Prostate gland (tissue), 2 donors: ENCODE data around the gene RPTOR. TPM values are rescaled to one million over a fixed set of nuclear protein-coding genes. Genes with fewer than 3 reads are reported as not detected.

Experiments
- DNase-seq: peaks from one replicate; pipeline ENCODE4 v3.0.0-alpha.2; 2019; ENCODE audit warnings: low spot score
- H3K27ac ChIP-seq, 2 donors: fragments of 200-600 bp; sonication (generic); 2 replicates each; pipeline ENCODE4 v1.5.1; 2017 to 2019
- H3K27me3 ChIP-seq: fragments of 200-600 bp; sonication (generic); replicated peaks from 2 replicates; pipeline ENCODE4 v1.5.1; 2019; ENCODE audit not compliant: insufficient read depth
- H3K36me3 ChIP-seq, 2 donors: fragments of 200-600 bp; sonication (generic); 1 replicate in 1 of 2; 2 replicates in 1 of 2; pipeline versions ENCODE4 v1.5.1 to v1.8.1; 2017 to 2019
- H3K4me1 ChIP-seq: fragments of 200-600 bp; sonication (generic); replicated peaks from 2 replicates; pipeline ENCODE4 v1.5.1; 2019
- H3K4me3 ChIP-seq, 2 donors: fragments of 200-600 bp; sonication (generic); 2 replicates each; pipeline ENCODE4 v1.5.1; 2017 to 2019
- H3K9me3 ChIP-seq: fragments of 200-600 bp; sonication (generic); 2 replicates; pipeline ENCODE4 v1.5.1; 2017
- CTCF ChIP-seq, 4 experiments: fragments of 200-600 bp in 2 of 4; fragments of 450-650 bp in 2 of 4; sonication (generic) in 2 of 4; IDR thresholded peaks; 1 replicate in 3 of 4; 2 replicates in 1 of 4; pipeline ENCODE4 v1.5.1; 2016 to 2019; ENCODE audit warnings: antibody characterized with exemption in 4 of 4, mild to moderate bottlenecking in 2 of 4, moderate library complexity in 2 of 4
- POLR2A ChIP-seq: fragments of 450-650 bp; IDR thresholded peaks from one replicate; pipeline ENCODE4 v1.6.1; 2016; ENCODE audit warnings: antibody characterized with exemption, mild to moderate bottlenecking
- POLR2AphosphoS5 ChIP-seq: sonication (generic); formaldehyde crosslinking; IDR thresholded peaks from one replicate; pipeline ENCODE4 v1.6.1; 2017; ENCODE audit warnings: antibody characterized with exemption
- WGBS: methylation state at CpG from one replicate; pipeline ENCODE4 v1.1.5; 2018; 5-methylcytosine and 5-hydroxymethylcytosine counted together
- intact Hi-C: fragments of 100-400 bp; cut with DNase I; formaldehyde crosslinking; loops from one replicate; pipeline ENCODE4 v1.14.2; 2022
- total RNA-seq, 2 donors: library from RNA; depleted of rRNA; stranded (reverse); fragments of >200 nt; gene quantifications; one replicate each; pipeline ENCODE4 v1.1.0, GENCODE V29; 2016

RPTOR gene
- total RNA-seq, 2 donors from 2014 or later = 30.3 to 62.5 TPM

- Histone ChIP-seq H3K36me3 (no peaks in the 10 kb centered on the region), H3K4me3 (no peak overlapping the region), H3K9me3 (no peaks in the 10 kb centered on the region), H3K4me1 (peaks cover 6% of the 10 kb centered on the region), H3K27me3 (peaks cover 10% of the 10 kb centered on the region), H3K27ac (no peak overlapping the region)
- intact Hi-C loops = loop anchor here (2.0 to 5.0 kb wide), 2 partner anchors 104 to 494 kb away; partner anchors contain the start of gene NPTX1
- DNase-seq = no peak
- WGBS = 61% methylated on average over 26 of the region's 26 CpGs
- no peak for TF ChIP-seq CTCF (IDR thresholded peaks at IDR 0.05)
- TF ChIP-seq POLR2A = no peak
- TF ChIP-seq POLR2AphosphoS5 = no peak
These were observed 426.4 kb downstream of the RPTOR start for GRCh38 chr17:80970762-80971703.

- peaks cover 10% of the 10 kb centered on the region for H3K27me3 ChIP-seq
- peaks cover 6% of the 10 kb centered on the region for H3K4me1 ChIP-seq
- H3K36me3 ChIP-seq = no peaks in the 10 kb centered on the region
- no peak overlapping the region for H3K4me3 ChIP-seq
- intact Hi-C loops = loop anchor here (2.0 to 5.0 kb wide), 2 partner anchors 105 to 495 kb away; partner anchors contain the start of gene NPTX1
- TF ChIP-seq POLR2A (no peak), POLR2AphosphoS5 (no peak), CTCF (IDR thresholded peaks at IDR 0.05) (no peak)
- WGBS = 77% methylated on average over 11 of the region's 13 CpGs
- no peaks in the 10 kb centered on the region for H3K9me3 ChIP-seq
- no peak overlapping the region for H3K27ac ChIP-seq
- no peak for DNase-seq
These were observed 427.2 kb downstream of the RPTOR start for GRCh38 chr17:80971704-80972304.

GRCh38 chr17:80976701-80977100, 432.1 kb downstream of the RPTOR start:
- intact Hi-C loops = no loop called here
- H3K36me3 ChIP-seq = no peaks in the 10 kb centered on the region
- H3K9me3 ChIP-seq = no peaks in the 10 kb centered on the region
- no peak for TF ChIP-seq POLR2A
- TF ChIP-seq POLR2AphosphoS5 = no peak
- WGBS = 87% methylated on average over 3 of the region's 3 CpGs
- H3K27me3 ChIP-seq = peaks cover 7% of the 10 kb centered on the region
- no peak for DNase-seq
- H3K4me1 ChIP-seq = peaks cover 5% of the 10 kb centered on the region
- no peak overlapping the region for H3K27ac ChIP-seq
- no peak overlapping the region for H3K4me3 ChIP-seq

GRCh38 chr17:80977172-80977571, 432.5 kb downstream of the RPTOR start:
- whole genome bisulfite sequencing = 87% methylated on average over 4 of the region's 4 CpGs
- intact Hi-C loops = no loop called here
- Histone ChIP-seq H3K9me3 (no peaks in the 10 kb centered on the region), H3K36me3 (no peaks in the 10 kb centered on the region), H3K4me3 (no peak overlapping the region), H3K27me3 (peaks cover 3% of the 10 kb centered on the region), H3K27ac (no peak overlapping the region), H3K4me1 (peaks cover 5% of the 10 kb centered on the region)
- DNase-seq = no peak
- TF ChIP-seq CTCF (IDR thresholded peaks at IDR 0.05) (no peak), POLR2A (no peak), POLR2AphosphoS5 (no peak)
